ENCODE measurements around the gene TTC13.
"Not testable (repeated sequence)": the region's sequence is repeated elsewhere in the genome, so short reads cannot be mapped to it uniquely, and the experiment has no call there.

The TTC13 gene

GRCh38 chr1:230978491-230979388, at the start of gene TTC13, which contains the start of gene ARV1:
TSS of gene TTC13 (minus strand) at chr1:230978861. CDS start at chr1:230978830, 31 bp downstream.
TSS of gene ARV1 (plus strand) at chr1:230979094. CDS start at chr1:230979106, 12 bp downstream.
- DNase-seq (ENCODE audit: low read depth) = peak; percentile 97

- DNase-seq (ENCODE audit: low read depth) = no peak
These were observed 49.3 kb upstream of the TTC13 start for GRCh38 chr1:231027971-231028370.

- DNase-seq (ENCODE audit: low read depth) = no peak
These were observed 48.7 kb upstream of the TTC13 start for GRCh38 chr1:231027136-231027925.

GRCh38 chr1:231026576-231026975, 47.9 kb upstream of the TTC13 start:
- DNase-seq (ENCODE audit: low read depth) = no peak

- DNase-seq (ENCODE audit: low read depth) = no peak
These were observed 44.5 kb upstream of the TTC13 start for GRCh38 chr1:231023150-231023549.

GRCh38 chr1:231022543-231022942, 43.9 kb upstream of the TTC13 start:
- not testable (repeated sequence) for DNase-seq (ENCODE audit: low read depth)

- no peak for DNase-seq (ENCODE audit: low read depth)
These were observed 42.9 kb upstream of the TTC13 start for GRCh38 chr1:231021540-231022031.

- DNase-seq (ENCODE audit: low read depth) = no peak
These were observed 42.2 kb upstream of the TTC13 start for GRCh38 chr1:231020816-231021215.

GRCh38 chr1:231020139-231020601, 41.5 kb upstream of the TTC13 start:
- DNase-seq (ENCODE audit: low read depth) = no peak

- no peak for DNase-seq (ENCODE audit: low read depth)
These were observed 41.0 kb upstream of the TTC13 start for GRCh38 chr1:231019711-231020110.

- no peak for DNase-seq (ENCODE audit: low read depth)
These were observed 38.3 kb upstream of the TTC13 start for GRCh38 chr1:231016966-231017365.

- no peak for DNase-seq (ENCODE audit: low read depth)
These were observed 37.6 kb upstream of the TTC13 start for GRCh38 chr1:231016234-231016633.

- no peak for DNase-seq (ENCODE audit: low read depth)
These were observed 34.8 kb upstream of the TTC13 start for GRCh38 chr1:231013391-231014015.

GRCh38 chr1:231011963-231012362, 33.3 kb upstream of the TTC13 start:
- no peak for DNase-seq (ENCODE audit: low read depth)

GRCh38 chr1:231011360-231011759, 32.7 kb upstream of the TTC13 start:
- DNase-seq (ENCODE audit: low read depth) = no peak

- not testable (repeated sequence) for DNase-seq (ENCODE audit: low read depth)
These were observed 28.9 kb upstream of the TTC13 start for GRCh38 chr1:231007535-231007934.

GRCh38 chr1:231001892-231002291, 23.2 kb upstream of the TTC13 start:
- DNase-seq (ENCODE audit: low read depth) = no peak

GRCh38 chr1:231000639-231001038, 22.0 kb upstream of the TTC13 start:
- no peak for DNase-seq (ENCODE audit: low read depth)

- DNase-seq (ENCODE audit: low read depth) = no peak
These were observed 21.5 kb upstream of the TTC13 start for GRCh38 chr1:231000201-231000600.

- DNase-seq (ENCODE audit: low read depth) = no peak
These were observed 16.2 kb upstream of the TTC13 start for GRCh38 chr1:230994860-230995259.

- no peak for DNase-seq (ENCODE audit: low read depth)
These were observed 13.6 kb upstream of the TTC13 start for GRCh38 chr1:230992100-230992774.

GRCh38 chr1:230987448-230987847, 8.8 kb upstream of the TTC13 start:
- no peak for DNase-seq (ENCODE audit: low read depth)

Measured in activated T-cell treated with anti-CD3 and anti-CD28 coated beads for 24 hours (primary cell).